T-helper 17 cell (primary cell): Measurements from ENCODE around the gene GPR108. TPM values are rescaled to one million over a fixed set of nuclear protein-coding genes. Genes with fewer than 3 reads are reported as not detected.

Source experiments
- ATAC-seq: fragments of 150-1000 bp; cut with Tn5 transposase; 2 replicates; pipeline ENCODE4 v1.10.0; 2021; ENCODE audit warnings: mild to moderate bottlenecking, moderate library complexity
- DNase-seq, 3 donors: peaks; one replicate each; pipeline versions ENCODE4 v3.0.0 to v3.0.0-alpha.2; 2020 to 2021
- H3K9me3 ChIP-seq: one replicate; pipeline ENCODE4 v1.7.0; 2013; ENCODE audit warnings: low read length, mild to moderate bottlenecking; ENCODE audit not compliant: control insufficient read depth, poor library complexity, severe bottlenecking
- H3K27ac Mint-ChIP-seq: one replicate; pipeline ENCODE4 v1.8.0; 2022; ENCODE audit warnings: mild to moderate bottlenecking, moderate library complexity, mixed read lengths
- H3K27me3 Mint-ChIP-seq: one replicate; pipeline ENCODE4 v1.8.0; 2022; ENCODE audit warnings: mixed read lengths
- H3K36me3 Mint-ChIP-seq: one replicate; pipeline ENCODE4 v1.8.0; 2022; ENCODE audit warnings: low read depth, mixed read lengths
- H3K4me1 Mint-ChIP-seq: one replicate; pipeline ENCODE4 v1.8.0; 2022; ENCODE audit warnings: mild to moderate bottlenecking, mixed read lengths
- H3K4me3 Mint-ChIP-seq: one replicate; pipeline ENCODE4 v1.8.0; 2022; ENCODE audit warnings: mild to moderate bottlenecking, moderate library complexity, mixed read lengths
- total RNA-seq, 4 donors: library from RNA in 2 of 4; stranded (reverse) in 2 of 4; gene quantifications; one replicate each; pipeline ENCODE4 v1.2.3 and lab custom pipeline; 2022 to 2026

The GPR108 gene
- total RNA-seq, 2 donors from 2014 or later, result 53.4 to 55.5 TPM

GRCh38 chr19:6729573-6730152 lies 7.7 kb downstream of the GPR108 start:
- H3K36me3 Mint-ChIP-seq, result peaks cover 6% of the 10 kb centered on the region
- H3K4me1 Mint-ChIP-seq, result peaks cover 12% of the 10 kb centered on the region
- no peak overlapping the region for H3K27ac Mint-ChIP-seq
- H3K4me3 Mint-ChIP-seq, result no peak overlapping the region
- no peaks in the 10 kb centered on the region for H3K27me3 Mint-ChIP-seq
- H3K9me3 ChIP-seq, result no peaks in the 10 kb centered on the region
- DNase-seq (no peak), ATAC-seq (no peak)

- no peaks in the 10 kb centered on the region for H3K9me3 ChIP-seq
- Mint-ChIP-seq H3K27me3 (no peaks in the 10 kb centered on the region), H3K4me3 (no peak overlapping the region), H3K36me3 (peaks cover 6% of the 10 kb centered on the region), H3K4me1 (peaks cover 13% of the 10 kb centered on the region), H3K27ac (peak overlapping the region; percentile 71)
- no peak for DNase-seq
- no peak for ATAC-seq
Observed at GRCh38 chr19:6728346-6728745, 9.0 kb downstream of the GPR108 start.

- ATAC-seq, result no peak
- no peak overlapping the region for H3K27ac Mint-ChIP-seq
- H3K27me3 Mint-ChIP-seq, result no peaks in the 10 kb centered on the region
- H3K4me1 Mint-ChIP-seq, result peaks cover 12% of the 10 kb centered on the region
- H3K36me3 Mint-ChIP-seq, result no peaks in the 10 kb centered on the region
- H3K4me3 Mint-ChIP-seq, result no peak overlapping the region
- no peaks in the 10 kb centered on the region for H3K9me3 ChIP-seq
- no peak for DNase-seq
Observed at GRCh38 chr19:6725513-6726231, 11.7 kb downstream of the GPR108 start.

- Mint-ChIP-seq H3K36me3 (no peaks in the 10 kb centered on the region), H3K4me3 (no peak overlapping the region), H3K27me3 (no peaks in the 10 kb centered on the region), H3K4me1 (peaks cover 15% of the 10 kb centered on the region), H3K27ac (no peak overlapping the region)
- ATAC-seq, result no peak
- H3K9me3 ChIP-seq, result no peaks in the 10 kb centered on the region
- DNase-seq, result no peak
Observed at GRCh38 chr19:6724631-6725492, 12.5 kb downstream of the GPR108 start.

- DNase-seq (no peak), ATAC-seq (no peak)
- H3K9me3 ChIP-seq, result no peaks in the 10 kb centered on the region
- Mint-ChIP-seq H3K27me3 (no peaks in the 10 kb centered on the region), H3K4me3 (no peak overlapping the region), H3K27ac (no peak overlapping the region), H3K36me3 (peaks cover 3% of the 10 kb centered on the region), H3K4me1 (peaks cover 19% of the 10 kb centered on the region)
Observed at GRCh38 chr19:6723738-6724137, 13.6 kb downstream of the GPR108 start.

DNA sequence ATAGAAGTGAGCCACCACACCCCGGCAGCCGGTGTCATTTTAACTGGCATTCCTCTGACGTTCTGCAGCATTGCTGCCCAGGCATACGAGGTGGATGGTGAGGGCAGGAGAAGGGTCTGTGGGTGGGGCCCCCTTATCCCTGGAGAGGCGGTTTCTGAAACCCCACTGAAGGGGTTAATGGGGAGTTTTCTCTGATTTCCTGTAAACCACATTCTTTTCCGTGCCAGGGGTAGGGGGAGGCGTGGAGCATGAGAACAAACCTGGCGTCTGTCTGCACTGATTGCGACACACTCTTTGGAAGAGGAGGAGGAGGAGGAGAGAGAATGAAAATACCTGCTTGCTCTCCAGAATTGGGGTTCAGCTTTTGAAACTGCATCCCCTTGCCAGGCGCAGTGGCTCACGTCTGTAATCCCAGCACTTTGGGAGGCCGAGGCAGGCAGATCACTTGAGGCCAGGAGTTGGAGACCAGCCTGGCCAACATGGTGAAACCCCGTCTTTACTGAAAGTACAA lies 14.2 kb downstream of the GPR108 start:
- peaks cover 3% of the 10 kb centered on the region for H3K36me3 Mint-ChIP-seq
- DNase-seq (no peak), ATAC-seq (no peak)
- H3K9me3 ChIP-seq, result no peaks in the 10 kb centered on the region
- no peaks in the 10 kb centered on the region for H3K27me3 Mint-ChIP-seq
- no peak overlapping the region for H3K27ac Mint-ChIP-seq
- H3K4me3 Mint-ChIP-seq, result no peak overlapping the region
- peaks cover 16% of the 10 kb centered on the region for H3K4me1 Mint-ChIP-seq

GRCh38 chr19:6721773-6722172 lies 15.6 kb downstream of the GPR108 start:
- H3K9me3 ChIP-seq, result no peaks in the 10 kb centered on the region
- Mint-ChIP-seq H3K4me1 (peaks cover 20% of the 10 kb centered on the region), H3K27me3 (no peaks in the 10 kb centered on the region), H3K27ac (no peak overlapping the region), H3K36me3 (peaks cover 3% of the 10 kb centered on the region), H3K4me3 (no peak overlapping the region)
- no peak for ATAC-seq
- no peak for DNase-seq

DNA sequence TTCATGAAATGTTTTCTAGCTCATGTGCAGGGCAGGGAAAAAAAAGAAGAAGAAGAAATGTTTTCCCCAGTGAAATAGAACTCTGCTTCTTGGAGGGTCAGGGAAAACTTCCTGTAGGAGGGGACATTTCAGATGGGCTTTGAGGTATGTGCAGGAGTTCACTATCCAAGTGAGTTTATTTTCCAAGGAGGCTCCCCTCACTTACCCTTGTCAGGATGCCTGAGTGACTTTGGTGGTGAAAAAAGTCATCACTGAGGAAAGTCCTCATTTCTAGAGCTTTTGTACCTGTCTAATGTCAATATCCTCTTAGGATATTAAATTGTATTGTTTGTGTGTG lies 16.3 kb downstream of the GPR108 start:
- DNase-seq (no peak), ATAC-seq (no peak)
- no peaks in the 10 kb centered on the region for H3K9me3 ChIP-seq
- Mint-ChIP-seq H3K4me3 (no peak overlapping the region), H3K27me3 (no peaks in the 10 kb centered on the region), H3K27ac (no peak overlapping the region), H3K4me1 (peaks cover 23% of the 10 kb centered on the region), H3K36me3 (peaks cover 3% of the 10 kb centered on the region)

DNA sequence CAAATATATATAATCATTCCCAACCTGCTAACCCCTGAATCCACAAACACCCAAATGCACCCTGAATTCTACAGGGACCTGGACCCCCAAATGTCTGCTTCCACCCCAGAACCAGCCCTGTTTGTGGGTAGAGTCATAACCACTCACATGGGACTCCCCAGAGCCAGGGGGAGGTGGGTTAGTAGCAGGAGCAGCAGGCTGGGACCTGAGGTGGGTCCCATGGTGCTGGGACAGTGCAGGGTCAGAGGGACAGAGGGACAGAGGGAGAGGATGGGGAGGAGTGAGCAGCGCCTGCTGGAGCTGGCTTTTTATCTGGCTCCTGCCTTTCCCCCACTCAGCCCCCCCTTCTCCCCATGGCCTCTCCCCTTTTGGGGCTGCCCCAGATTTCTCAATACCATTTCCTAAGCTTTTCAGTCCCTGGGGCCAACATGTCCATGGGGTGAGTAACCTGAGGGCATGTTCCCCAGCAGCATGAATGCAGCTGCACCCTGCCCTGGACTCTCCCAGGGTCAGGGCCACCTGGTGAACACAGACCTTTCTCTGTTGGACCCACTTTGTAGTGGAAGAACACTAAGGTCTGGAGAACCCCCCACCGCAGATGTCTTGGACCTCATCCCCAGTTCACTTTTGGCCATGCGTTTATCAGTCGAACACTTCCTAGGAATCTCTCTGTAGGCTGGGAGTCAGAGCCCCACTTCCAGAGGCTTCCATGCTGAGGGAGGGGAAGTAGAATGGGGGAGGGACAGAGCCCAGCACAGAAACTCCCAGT lies 16.8 kb downstream of the GPR108 start, which contains the start of gene C3:
Gene C3 (minus strand): TSS at position 282 of the 769 bp plus-strand sequence. CDS start 61 bp downstream, at position 221.
- H3K9me3 ChIP-seq, result no peaks in the 10 kb centered on the region
- no peak for DNase-seq
- H3K4me3 Mint-ChIP-seq, result no peak within 1 kb of the TSS
- H3K27me3 Mint-ChIP-seq, result no peaks in the 10 kb centered on the region
- H3K36me3 Mint-ChIP-seq, result peaks cover 3% of the 10 kb centered on the region
- no peak for ATAC-seq
- H3K27ac Mint-ChIP-seq, result no peak within 1 kb of the TSS
- H3K4me1 Mint-ChIP-seq, result peaks cover 23% of the 10 kb centered on the region

- no peak for DNase-seq
- H3K4me1 Mint-ChIP-seq, result peaks cover 21% of the 10 kb centered on the region
- H3K4me3 Mint-ChIP-seq, result no peak overlapping the region
- no peak for ATAC-seq
- H3K27ac Mint-ChIP-seq, result no peak overlapping the region
- no peaks in the 10 kb centered on the region for H3K9me3 ChIP-seq
- H3K36me3 Mint-ChIP-seq, result peaks cover 3% of the 10 kb centered on the region
- no peaks in the 10 kb centered on the region for H3K27me3 Mint-ChIP-seq
Observed at GRCh38 chr19:6719992-6720368, 17.4 kb downstream of the GPR108 start.

GRCh38 chr19:6719540-6719861 lies 17.9 kb downstream of the GPR108 start:
- no peak for ATAC-seq
- DNase-seq, result no peak
- Mint-ChIP-seq H3K27ac (no peak overlapping the region), H3K27me3 (no peaks in the 10 kb centered on the region), H3K36me3 (peaks cover 3% of the 10 kb centered on the region), H3K4me1 (peaks cover 19% of the 10 kb centered on the region), H3K4me3 (no peak overlapping the region)
- H3K9me3 ChIP-seq, result no peaks in the 10 kb centered on the region

- peaks cover 3% of the 10 kb centered on the region for H3K36me3 Mint-ChIP-seq
- no peaks in the 10 kb centered on the region for H3K27me3 Mint-ChIP-seq
- H3K9me3 ChIP-seq, result no peaks in the 10 kb centered on the region
- ATAC-seq (peak; percentile 86), DNase-seq (no peak)
- no peak overlapping the region for H3K27ac Mint-ChIP-seq
- peaks cover 17% of the 10 kb centered on the region for H3K4me1 Mint-ChIP-seq
- no peak overlapping the region for H3K4me3 Mint-ChIP-seq
Observed at GRCh38 chr19:6718741-6719539, 18.4 kb downstream of the GPR108 start.
